OCI-LY7 (cell line): ENCODE results near the gene MAPKAPK3. TPM values are rescaled to one million over a fixed set of nuclear protein-coding genes. Genes with fewer than 3 reads are reported as not detected.
A peak's percentile ranks its signal among the peaks of the same experiment; 100 is the strongest.

ENCODE experiments used
- BruUV-seq: library from RNA; stranded (reverse); fragments of 400-500 nt; replicated peaks from 2 replicates; lab custom pipeline; 2021; lab: Mats Ljungman, UMichigan
- CTCF ChIA-PET: fragments of 300-600 bp; sonication (Branson Sonifier 250); formaldehyde crosslinking; loops from one replicate; lab custom pipeline; 2022; ENCODE audit warnings: antibody characterized with exemption; ENCODE audit not compliant: unreplicated experiment; lab: Charles Lee
- POLR2A ChIA-PET: fragments of 300-600 bp; sonication (Branson Sonifier 250); formaldehyde crosslinking; loops from one replicate; lab custom pipeline; 2022; ENCODE audit warnings: antibody characterized with exemption; lab: Charles Lee
- DNase-seq: peaks from one replicate; pipeline ENCODE4 v3.0.0-alpha.2; 2015; ENCODE audit warnings: low spot score
- H2AFZ ChIP-seq: fragments of 200-600 bp; sonication (generic), shearing (Covaris generic); 2 replicates; pipeline ENCODE4 v1.6.1; 2014; ENCODE audit warnings: mild to moderate bottlenecking, antibody characterized with exemption, low read length, moderate library complexity
- H3K27ac ChIP-seq: fragments of 200-600 bp; sonication (generic); 2 replicates; pipeline ENCODE4 v1.5.1; 2014; ENCODE audit warnings: mixed run types, low read depth, mild to moderate bottlenecking, moderate library complexity, low read length, inconsistent platforms; ENCODE audit not compliant: poor library complexity, severe bottlenecking
- H3K36me3 ChIP-seq: fragments of 200-600 bp; sonication (generic); 2 replicates; pipeline ENCODE4 v1.6.1; 2014; ENCODE audit warnings: mild to moderate bottlenecking, antibody characterized with exemption, low read length, moderate library complexity, mixed read lengths; ENCODE audit not compliant: insufficient read depth
- H3K4me1 ChIP-seq: fragments of 200-600 bp; sonication (generic); 2 replicates; pipeline ENCODE4 v1.5.1; 2014; ENCODE audit warnings: mild to moderate bottlenecking, low read length; ENCODE audit not compliant: insufficient read depth, poor library complexity, severe bottlenecking
- H3K4me2 ChIP-seq: fragments of 200-600 bp; sonication (generic); 2 replicates; pipeline ENCODE4 v1.6.1; 2014; ENCODE audit warnings: mild to moderate bottlenecking, low read length
- H3K4me3 ChIP-seq: fragments of 200-600 bp; sonication (generic); 2 replicates; pipeline ENCODE4 v1.5.1; 2014; ENCODE audit warnings: mild to moderate bottlenecking, low read depth, low read length; ENCODE audit not compliant: poor library complexity, severe bottlenecking
- H3K79me2 ChIP-seq: fragments of 200-600 bp; sonication (generic); 2 replicates; pipeline ENCODE4 v1.6.1; 2016; ENCODE audit warnings: low read depth, mild to moderate bottlenecking, low read length, moderate library complexity, mixed read lengths; ENCODE audit not compliant: insufficient read depth
- H3K9me2 ChIP-seq: fragments of 200-600 bp; sonication (generic); 2 replicates; pipeline ENCODE4 v1.6.1; 2016; ENCODE audit warnings: mild to moderate bottlenecking, low read length, mixed read lengths; ENCODE audit not compliant: insufficient read depth
- H3K9me3 ChIP-seq: fragments of 200-600 bp; sonication (generic); 2 replicates; pipeline ENCODE4 v1.6.1; 2014; ENCODE audit warnings: mild to moderate bottlenecking, mixed run types, low read length, mixed read lengths
- H4K20me1 ChIP-seq: fragments of 200-600 bp; sonication (generic); 2 replicates; pipeline ENCODE4 v1.6.1; 2014; ENCODE audit warnings: mild to moderate bottlenecking, antibody characterized with exemption, low read length, moderate library complexity, mixed read lengths; ENCODE audit not compliant: insufficient read depth
- EZH2phosphoT487 ChIP-seq: fragments of 200-600 bp; sonication (generic); IDR thresholded peaks from 2 replicates; pipeline ENCODE4 v1.6.1; 2018; ENCODE audit warnings: low read depth, borderline replicate concordance, mild to moderate bottlenecking, mixed run types, antibody characterized with exemption, low read length, moderate library complexity, mixed read lengths
- intact Hi-C: fragments of 100-400 bp; cut with micrococcal nuclease; formaldehyde crosslinking; loops from one replicate; pipeline ENCODE4 v1.10.0; 2022; ENCODE audit not compliant: unreplicated experiment
- total RNA-seq, 2 experiments: library from RNA; depleted of rRNA in 1 of 2; stranded (reverse); fragments of >200 nt in 1 of 2; shearing (Covaris generic) in 1 of 2; gene quantifications; 2 replicates each; pipeline ENCODE4 v1.2.3, GENCODE V29; 2014 to 2022
- TF ChIP-seq, protein P1 (sequence below): fragments of 200-600 bp; sonication (generic); conservative IDR thresholded peaks from 2 replicates; pipeline ENCODE4 v1.5.1; 2014; ENCODE audit warnings: mild to moderate bottlenecking, antibody characterized with exemption, low read length, moderate library complexity, mixed read lengths

MAPKAPK3 gene
- total RNA-seq, 2 experiments from 2014 or later: 17.5 to 25.2 TPM

DNA sequence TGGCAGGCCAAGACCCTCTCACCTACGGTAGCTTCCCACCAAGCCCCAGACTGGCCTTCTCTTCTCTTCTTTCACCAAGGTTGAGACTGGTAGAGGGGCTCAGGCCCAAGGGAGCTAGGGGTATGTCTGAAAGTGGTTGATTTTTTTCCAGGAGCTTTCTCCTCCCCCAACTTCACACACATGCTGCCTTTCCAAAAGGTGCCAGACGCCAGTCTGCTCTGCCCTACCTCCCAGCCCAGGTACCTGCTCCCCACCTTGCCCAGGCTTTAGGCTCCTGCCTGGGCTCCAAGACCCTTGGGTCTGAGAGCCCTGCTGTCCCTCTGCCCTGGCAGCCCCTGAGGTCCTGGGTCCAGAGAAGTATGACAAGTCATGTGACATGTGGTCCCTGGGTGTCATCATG is 28.4 kb downstream of the MAPKAPK3 start:
- no peak overlapping the region for H2AFZ ChIP-seq
- H3K4me1 ChIP-seq: no peaks in the 10 kb centered on the region
- no peak overlapping the region for H3K27ac ChIP-seq
- BruUV-seq: no TSS peak
- no peak overlapping the region for H3K4me2 ChIP-seq
- no peaks in the 10 kb centered on the region for H4K20me1 ChIP-seq
- TF ChIP-seq, protein P1, sequence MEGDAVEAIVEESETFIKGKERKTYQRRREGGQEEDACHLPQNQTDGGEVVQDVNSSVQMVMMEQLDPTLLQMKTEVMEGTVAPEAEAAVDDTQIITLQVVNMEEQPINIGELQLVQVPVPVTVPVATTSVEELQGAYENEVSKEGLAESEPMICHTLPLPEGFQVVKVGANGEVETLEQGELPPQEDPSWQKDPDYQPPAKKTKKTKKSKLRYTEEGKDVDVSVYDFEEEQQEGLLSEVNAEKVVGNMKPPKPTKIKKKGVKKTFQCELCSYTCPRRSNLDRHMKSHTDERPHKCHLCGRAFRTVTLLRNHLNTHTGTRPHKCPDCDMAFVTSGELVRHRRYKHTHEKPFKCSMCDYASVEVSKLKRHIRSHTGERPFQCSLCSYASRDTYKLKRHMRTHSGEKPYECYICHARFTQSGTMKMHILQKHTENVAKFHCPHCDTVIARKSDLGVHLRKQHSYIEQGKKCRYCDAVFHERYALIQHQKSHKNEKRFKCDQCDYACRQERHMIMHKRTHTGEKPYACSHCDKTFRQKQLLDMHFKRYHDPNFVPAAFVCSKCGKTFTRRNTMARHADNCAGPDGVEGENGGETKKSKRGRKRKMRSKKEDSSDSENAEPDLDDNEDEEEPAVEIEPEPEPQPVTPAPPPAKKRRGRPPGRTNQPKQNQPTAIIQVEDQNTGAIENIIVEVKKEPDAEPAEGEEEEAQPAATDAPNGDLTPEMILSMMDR: no peak
- TF ChIP-seq EZH2phosphoT487: no peak
- H3K36me3 ChIP-seq: peaks cover 11% of the 10 kb centered on the region; the same call in 1 of the 2 replicates
- H3K9me3 ChIP-seq: no peaks in the 10 kb centered on the region
- no peaks in the 10 kb centered on the region for H3K79me2 ChIP-seq
- ChIA-PET CTCF (interaction anchor here (0.6 kb wide), 1 partner anchor 514 kb away, joined by 4 read pairs; no protein-coding TSS in a partner anchor), POLR2A (no interaction called here)
- intact Hi-C loops: no loop called here
- no peak overlapping the region for H3K4me3 ChIP-seq
- no peaks in the 10 kb centered on the region for H3K9me2 ChIP-seq
- DNase-seq: no peak

DNA sequence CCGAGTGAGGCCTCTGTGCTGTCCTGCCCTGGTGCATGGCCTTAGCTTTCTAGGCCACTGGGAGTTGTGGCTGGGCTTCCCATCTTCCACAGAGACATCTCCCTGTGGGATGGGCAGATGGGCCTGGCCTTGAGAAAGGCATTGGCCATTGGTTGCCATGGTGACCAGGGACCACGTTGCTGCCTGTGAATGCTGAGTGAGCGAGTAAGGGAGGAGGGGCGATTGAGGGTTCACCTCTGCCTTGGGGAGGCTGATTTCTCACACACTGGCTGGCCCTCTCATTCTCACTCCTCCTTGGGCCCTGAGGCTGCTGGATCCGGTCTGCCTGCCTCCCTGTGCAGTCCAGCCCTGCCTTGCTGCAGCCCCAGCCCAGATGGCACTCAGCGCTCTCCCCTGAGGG is 31.4 kb downstream of the MAPKAPK3 start:
- H3K79me2 ChIP-seq: no peaks in the 10 kb centered on the region
- no TSS peak for BruUV-seq
- H3K9me2 ChIP-seq: no peaks in the 10 kb centered on the region
- no peaks in the 10 kb centered on the region for H4K20me1 ChIP-seq
- intact Hi-C loops: no loop called here
- H3K4me3 ChIP-seq: no peak overlapping the region
- no peaks in the 10 kb centered on the region for H3K9me3 ChIP-seq
- no peak overlapping the region for H2AFZ ChIP-seq
- H3K27ac ChIP-seq: no peak overlapping the region
- H3K36me3 ChIP-seq: peaks cover 4% of the 10 kb centered on the region; the same call in 1 of the 2 replicates
- CTCF ChIA-PET: no interaction called here
- no peak overlapping the region for H3K4me2 ChIP-seq
- POLR2A ChIA-PET: interaction anchor here (0.6 kb wide), 1 partner anchor 154 kb away, joined by 5 read pairs; no protein-coding TSS in a partner anchor
- H3K4me1 ChIP-seq: no peaks in the 10 kb centered on the region
- TF ChIP-seq, protein P1: no peak
- TF ChIP-seq EZH2phosphoT487: no peak
- no peak for DNase-seq

DNA sequence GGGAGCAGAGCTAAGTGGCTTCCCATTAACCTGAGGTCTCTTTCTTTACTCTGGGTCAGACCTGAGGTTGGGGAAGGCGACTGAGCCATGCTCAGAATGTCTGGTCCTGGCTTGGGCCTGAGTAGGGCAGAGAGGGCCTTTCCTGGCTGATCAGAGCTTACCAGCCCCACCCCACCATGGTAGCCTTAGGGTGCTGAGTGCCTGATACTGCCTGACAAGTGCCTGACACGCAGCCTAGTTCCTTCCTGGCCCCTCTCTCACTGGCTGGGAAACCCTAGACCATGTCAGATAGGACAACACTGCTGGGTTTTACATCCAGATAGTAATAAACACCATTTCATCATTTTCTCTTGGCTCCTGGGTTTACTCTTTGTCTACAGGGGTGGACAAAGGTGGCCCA is 32.0 kb downstream of the MAPKAPK3 start:
- DNase-seq: no peak
- ChIA-PET CTCF (no interaction called here), POLR2A (interaction anchor here (0.6 kb wide), 1 partner anchor 155 kb away, joined by 5 read pairs; no protein-coding TSS in a partner anchor)
- TF ChIP-seq, protein P1: no peak
- TF ChIP-seq EZH2phosphoT487: no peak
- H3K4me1 ChIP-seq: no peaks in the 10 kb centered on the region
- no peaks in the 10 kb centered on the region for H4K20me1 ChIP-seq
- TSS peak; percentile 58 for BruUV-seq
- no peaks in the 10 kb centered on the region for H3K79me2 ChIP-seq
- H3K9me2 ChIP-seq: no peaks in the 10 kb centered on the region
- no peaks in the 10 kb centered on the region for H3K36me3 ChIP-seq
- no peak overlapping the region for H3K4me3 ChIP-seq
- no peaks in the 10 kb centered on the region for H3K9me3 ChIP-seq
- H3K4me2 ChIP-seq: no peak overlapping the region
- H2AFZ ChIP-seq: no peak overlapping the region
- no peak overlapping the region for H3K27ac ChIP-seq
- intact Hi-C loops: no loop called here
